Stimulated activated CD8-positive, alpha-beta memory T cell treated with anti-CD3 and anti-CD28 coated beads, Interleukin-7, amount 100 ng/mL, for 4 hours (primary cell): ENCODE data around the gene VWA5B1.
"Not testable (repeated sequence)": the region's sequence is repeated elsewhere in the genome, so short reads cannot be mapped to it uniquely, and the experiment has no call there.

ENCODE experiments used
- DNase-seq, 2 donors: peaks; one replicate each; pipeline ENCODE4 v3.0.0-alpha.2; 2020; ENCODE audit warnings: low read depth in 2 of 2

VWA5B1 gene

GRCh38 chr1:20290624-20291597 lies at the start of gene VWA5B1:
VWA5B1 (plus strand) TSS chr1:20290875; CDS start chr1:20310602, 19,727 bp downstream.
- DNase-seq = no peak

GRCh38 chr1:20242890-20243479 lies 47.7 kb upstream of the VWA5B1 start:
- no peak for DNase-seq

GRCh38 chr1:20248971-20249612 lies 41.6 kb upstream of the VWA5B1 start:
- no peak for DNase-seq

GRCh38 chr1:20250340-20250989 lies 40.2 kb upstream of the VWA5B1 start:
- DNase-seq = no peak

GRCh38 chr1:20252587-20252986 lies 38.1 kb upstream of the VWA5B1 start:
- DNase-seq = no peak

GRCh38 chr1:20255666-20256065 lies 35.0 kb upstream of the VWA5B1 start:
- DNase-seq = no peak

- DNase-seq = no peak
Observed at GRCh38 chr1:20259646-20260045, 31.0 kb upstream of the VWA5B1 start.

- no peak for DNase-seq
Observed at GRCh38 chr1:20261095-20261494, 29.6 kb upstream of the VWA5B1 start.

GRCh38 chr1:20262810-20263534 lies 27.7 kb upstream of the VWA5B1 start:
- DNase-seq = no peak

- DNase-seq = no peak
Observed at GRCh38 chr1:20265250-20265649, 25.4 kb upstream of the VWA5B1 start.

- DNase-seq = no peak
Observed at GRCh38 chr1:20266141-20266540, 24.5 kb upstream of the VWA5B1 start.

GRCh38 chr1:20266642-20267041 lies 24.0 kb upstream of the VWA5B1 start:
- no peak for DNase-seq

GRCh38 chr1:20271498-20272400 lies 18.9 kb upstream of the VWA5B1 start:
- no peak for DNase-seq

GRCh38 chr1:20273716-20274115 lies 17.0 kb upstream of the VWA5B1 start:
- not testable (repeated sequence) for DNase-seq

- no peak for DNase-seq
Observed at GRCh38 chr1:20275319-20275925, 15.3 kb upstream of the VWA5B1 start.

GRCh38 chr1:20276485-20277159 lies 14.1 kb upstream of the VWA5B1 start:
- no peak for DNase-seq

- no peak for DNase-seq
Observed at GRCh38 chr1:20278692-20279130, 12.0 kb upstream of the VWA5B1 start.

- no peak for DNase-seq
Observed at GRCh38 chr1:20279509-20279908, 11.2 kb upstream of the VWA5B1 start.

GRCh38 chr1:20280341-20280740 lies 10.3 kb upstream of the VWA5B1 start:
- DNase-seq = no peak
